Measurements from ENCODE around the gene CRYBB1. TPM values are rescaled to one million over a fixed set of nuclear protein-coding genes. Genes with fewer than 3 reads are reported as not detected.

CRYBB1 gene
- polyA plus RNA-seq, 3 donors: 0.33 to 1.6 (median 0.78) TPM

DNA sequence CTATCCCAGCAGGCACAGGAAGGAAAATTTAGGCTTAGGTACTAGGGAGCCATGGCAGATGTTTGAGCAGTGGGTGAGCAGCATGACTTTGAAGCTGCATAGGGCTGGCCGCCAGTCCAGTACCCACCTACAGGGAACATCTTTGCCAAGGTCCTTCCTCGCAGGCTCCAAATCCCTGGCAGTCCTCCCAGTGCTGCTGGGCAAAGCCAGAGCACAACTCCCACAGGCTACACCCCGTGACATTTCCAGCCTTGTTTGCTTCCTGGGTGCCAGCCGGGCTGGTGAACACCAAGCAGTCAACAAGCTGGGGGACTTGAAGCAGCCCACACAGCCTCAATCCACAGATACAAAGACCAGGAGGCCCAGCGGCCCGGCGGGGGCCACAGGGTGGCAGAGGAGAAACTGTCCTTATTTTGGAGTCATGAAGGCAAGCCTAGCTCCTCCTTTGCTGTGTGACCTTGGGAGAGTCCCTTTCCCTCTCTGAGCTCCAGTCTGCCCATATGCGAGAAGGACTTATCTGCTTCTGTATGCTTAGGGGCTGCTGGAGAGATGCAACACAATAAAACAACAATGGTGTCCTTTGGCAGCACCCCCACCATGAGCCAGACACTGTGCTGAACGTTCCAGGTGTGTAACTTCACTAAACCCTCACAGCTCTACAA lies 55.9 kb downstream of the CRYBB1 start:
- intact Hi-C loops (cut with micrococcal nuclease): no loop called here
- DNase-seq: no peak
- Histone ChIP-seq H3K36me3 (replicated peaks in 1 of 2; ENCODE audit: control insufficient read depth in 1 of 2, insufficient read depth in 2 of 2, low read length in 2 of 2) (peaks cover 17 to 30% of the 10 kb centered on the region in 2 donors), H3K9ac (ENCODE audit: insufficient read depth, low read length, poor library complexity, severe bottlenecking) (no peak overlapping the region), H3K79me2 (ENCODE audit: insufficient read depth, low read length) (peaks cover 87% of the 10 kb centered on the region), H3K9me3 (replicated peaks in 1 of 2; ENCODE audit: control insufficient read depth in 1 of 2, insufficient read depth in 1 of 2, low read length in 2 of 2) (no peaks in the 10 kb centered on the region), H3K27ac (ENCODE audit: low read depth in 1 of 2, low read length in 2 of 2) (no peak overlapping the region), H3K4me2 (replicated peaks; ENCODE audit: extremely low read depth, low read length, poor library complexity, severe bottlenecking) (no peak overlapping the region), H2AFZ (ENCODE audit: insufficient read depth, low read depth, low read length, poor library complexity, severe bottlenecking) (no peak overlapping the region), H4K20me1 (ENCODE audit: insufficient read depth, low read length) (peaks cover 90% of the 10 kb centered on the region), H3K27me3 (ENCODE audit: control insufficient read depth in 2 of 2, insufficient read depth in 2 of 2, low read length in 2 of 2) (no peaks in the 10 kb centered on the region), H3K4me1 (ENCODE audit: control insufficient read depth in 1 of 2, insufficient read depth in 2 of 2, low read length in 2 of 2) (peaks cover 9% of the 10 kb centered on the region in 2 donors), H3K4me3 (replicated peaks in 1 of 3; ENCODE audit: low read depth in 2 of 3, low read length in 3 of 3) (no peak overlapping the region)
- Mint-ChIP-seq H3K9me3 (peaks cover 0 to 1% (median 0%) of the 10 kb centered on the region in 7 donors), H3K4me1 (peaks cover 14% of the 10 kb centered on the region), H3K4me3 (no peak overlapping the region), H3K27me3 (ENCODE audit: low read depth in 3 of 3) (peaks cover 0 to 2% (median 0%) of the 10 kb centered on the region in 3 donors), H3K36me3 (peaks cover 22 to 44% of the 10 kb centered on the region in 2 donors), H3K27ac (peak overlapping the region in 1 of 7 donors; percentile 22)
- TF ChIP-seq, protein P1, sequence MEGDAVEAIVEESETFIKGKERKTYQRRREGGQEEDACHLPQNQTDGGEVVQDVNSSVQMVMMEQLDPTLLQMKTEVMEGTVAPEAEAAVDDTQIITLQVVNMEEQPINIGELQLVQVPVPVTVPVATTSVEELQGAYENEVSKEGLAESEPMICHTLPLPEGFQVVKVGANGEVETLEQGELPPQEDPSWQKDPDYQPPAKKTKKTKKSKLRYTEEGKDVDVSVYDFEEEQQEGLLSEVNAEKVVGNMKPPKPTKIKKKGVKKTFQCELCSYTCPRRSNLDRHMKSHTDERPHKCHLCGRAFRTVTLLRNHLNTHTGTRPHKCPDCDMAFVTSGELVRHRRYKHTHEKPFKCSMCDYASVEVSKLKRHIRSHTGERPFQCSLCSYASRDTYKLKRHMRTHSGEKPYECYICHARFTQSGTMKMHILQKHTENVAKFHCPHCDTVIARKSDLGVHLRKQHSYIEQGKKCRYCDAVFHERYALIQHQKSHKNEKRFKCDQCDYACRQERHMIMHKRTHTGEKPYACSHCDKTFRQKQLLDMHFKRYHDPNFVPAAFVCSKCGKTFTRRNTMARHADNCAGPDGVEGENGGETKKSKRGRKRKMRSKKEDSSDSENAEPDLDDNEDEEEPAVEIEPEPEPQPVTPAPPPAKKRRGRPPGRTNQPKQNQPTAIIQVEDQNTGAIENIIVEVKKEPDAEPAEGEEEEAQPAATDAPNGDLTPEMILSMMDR (IDR thresholded peaks at IDR 0.05): no peak
- 80% methylated on average over 5 of the region's 9 CpGs for WGBS (ENCODE audit: insufficient coverage)

- H3K27ac Mint-ChIP-seq: peak overlapping the region in 5 of 7 donors; percentile 23 to 89 (median 76)
- Histone ChIP-seq H3K79me2 (ENCODE audit: insufficient read depth, low read length) (peaks cover 88% of the 10 kb centered on the region), H3K9me3 (replicated peaks in 1 of 2; ENCODE audit: control insufficient read depth in 1 of 2, insufficient read depth in 1 of 2, low read length in 2 of 2) (no peaks in the 10 kb centered on the region), H2AFZ (ENCODE audit: insufficient read depth, low read depth, low read length, poor library complexity, severe bottlenecking) (no peak overlapping the region), H4K20me1 (ENCODE audit: insufficient read depth, low read length) (peaks cover 91% of the 10 kb centered on the region), H3K27ac (ENCODE audit: low read depth in 1 of 2, low read length in 2 of 2) (peak overlapping the region in 1 of 2 donors; percentile 48), H3K9ac (ENCODE audit: insufficient read depth, low read length, poor library complexity, severe bottlenecking) (no peak overlapping the region), H3K4me2 (replicated peaks; ENCODE audit: extremely low read depth, low read length, poor library complexity, severe bottlenecking) (no peak overlapping the region), H3K4me3 (replicated peaks in 1 of 3; ENCODE audit: low read depth in 2 of 3, low read length in 3 of 3) (no peak overlapping the region), H3K4me1 (ENCODE audit: control insufficient read depth in 1 of 2, insufficient read depth in 2 of 2, low read length in 2 of 2) (peaks cover 9% of the 10 kb centered on the region in 2 donors), H3K27me3 (ENCODE audit: control insufficient read depth in 2 of 2, insufficient read depth in 2 of 2, low read length in 2 of 2) (no peaks in the 10 kb centered on the region), H3K36me3 (replicated peaks in 1 of 2; ENCODE audit: control insufficient read depth in 1 of 2, insufficient read depth in 2 of 2, low read length in 2 of 2) (peaks cover 12 to 38% of the 10 kb centered on the region in 2 donors)
- TF ChIP-seq, protein P1 (IDR thresholded peaks at IDR 0.05): no peak
- no peak overlapping the region for H3K4me3 Mint-ChIP-seq
- H3K9me3 Mint-ChIP-seq: peaks cover 0 to 1% (median 0%) of the 10 kb centered on the region in 7 donors
- H3K36me3 Mint-ChIP-seq: peaks cover 23 to 47% of the 10 kb centered on the region in 2 donors
- intact Hi-C loops (cut with micrococcal nuclease): no loop called here
- DNase-seq: peak in 1 of 3 donors; percentile 16
- H3K4me1 Mint-ChIP-seq: peaks cover 14% of the 10 kb centered on the region
- H3K27me3 Mint-ChIP-seq (ENCODE audit: low read depth in 3 of 3): peaks cover 0 to 2% (median 0%) of the 10 kb centered on the region in 3 donors
- 63% methylated on average over 10 of the region's 13 CpGs for WGBS (ENCODE audit: insufficient coverage)
Observed at GRCh38 chr22:26559961-26560575, 57.8 kb downstream of the CRYBB1 start.

Data from CD14-positive monocyte (primary cell).